AG08395 (cell line): ENCODE data around the gene TMC2.
A peak's percentile ranks its signal among the peaks of the same experiment; 100 is the strongest.

ENCODE experiments used
- DNase-seq: peaks from one replicate; pipeline ENCODE4 v3.0.0; 2012; ENCODE audit warnings: mixed read lengths, low spot score

The TMC2 gene

GRCh38 chr20:2626853-2627541 is 90.6 kb downstream of the TMC2 start:
- no peak for DNase-seq

GRCh38 chr20:2631228-2631627 is 94.9 kb downstream of the TMC2 start:
- no peak for DNase-seq

- DNase-seq = no peak
Measured at GRCh38 chr20:2633381-2633780, 97.0 kb downstream of the TMC2 start.

- no peak for DNase-seq
Measured at GRCh38 chr20:2637246-2637645, 100.9 kb downstream of the TMC2 start.

GRCh38 chr20:2640260-2640659 is 103.9 kb downstream of the TMC2 start:
- DNase-seq = no peak

- no peak for DNase-seq
Measured at GRCh38 chr20:2640899-2641298, 104.5 kb downstream of the TMC2 start.

- no peak for DNase-seq
Measured at GRCh38 chr20:2643708-2644107, 107.3 kb downstream of the TMC2 start.

GRCh38 chr20:2651772-2652723 is 115.7 kb downstream of the TMC2 start, which contains the start of gene NOP56:
Gene NOP56, plus strand, starts transcription at chr20:2652632. Its CDS starts 29 bp downstream, at chr20:2652661.
- DNase-seq = peak; percentile 97

GRCh38 chr20:2652724-2653555 is 116.6 kb downstream of the TMC2 start:
- DNase-seq = peak; percentile 31

GRCh38 chr20:2653556-2654383 is 117.4 kb downstream of the TMC2 start:
- DNase-seq = no peak

- DNase-seq = no peak
Measured at GRCh38 chr20:2654384-2654822, 118.0 kb downstream of the TMC2 start.

GRCh38 chr20:2654831-2655230 is 118.5 kb downstream of the TMC2 start:
- DNase-seq = no peak

GRCh38 chr20:2655331-2656116 is 119.2 kb downstream of the TMC2 start:
- DNase-seq = no peak

GRCh38 chr20:2656471-2657117 is 120.2 kb downstream of the TMC2 start:
- DNase-seq = no peak

GRCh38 chr20:2657241-2657640 is 120.9 kb downstream of the TMC2 start:
- no peak for DNase-seq

GRCh38 chr20:2657674-2658073 is 121.3 kb downstream of the TMC2 start:
- DNase-seq = no peak

- no peak for DNase-seq
Measured at GRCh38 chr20:2658414-2659354, 122.3 kb downstream of the TMC2 start.

GRCh38 chr20:2659547-2659946 is 123.2 kb downstream of the TMC2 start:
- no peak for DNase-seq
